Measurements from ENCODE around the gene C1GALT1.
"Not testable (repeated sequence)": the region's sequence is repeated elsewhere in the genome, so short reads cannot be mapped to it uniquely, and the experiment has no call there.

C1GALT1 gene

DNA sequence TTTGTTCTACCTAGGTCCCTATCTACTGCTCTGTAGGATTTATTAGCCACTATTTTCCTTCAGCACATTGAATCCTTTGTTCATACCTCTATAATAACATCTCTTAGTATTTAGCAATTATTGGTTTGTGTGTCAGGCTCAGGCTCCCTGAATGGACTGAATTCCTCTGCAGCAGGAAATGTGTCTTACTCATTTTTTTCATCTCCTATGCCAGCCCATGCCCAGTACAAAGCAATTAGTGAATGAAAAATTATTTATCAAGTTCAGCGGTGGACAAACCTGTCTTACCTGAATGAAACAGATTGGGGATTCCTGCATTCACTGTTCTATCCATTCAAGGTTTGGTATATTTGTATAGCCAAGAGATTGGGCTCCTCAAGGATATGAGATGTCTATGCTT lies 53.7 kb downstream of the C1GALT1 start:
- peaks cover 3% of the 10 kb centered on the region; the same call in 1 of the 2 replicates for H3K36me3 ChIP-seq (ENCODE audit: control insufficient read depth, insufficient read depth, low read length)
- no peaks in the 10 kb centered on the region for H3K9me3 ChIP-seq (ENCODE audit: control insufficient read depth, insufficient read depth, low read length)
- no peaks in the 10 kb centered on the region for H3K27me3 ChIP-seq (ENCODE audit: control insufficient read depth, insufficient read depth, low read length)

DNA sequence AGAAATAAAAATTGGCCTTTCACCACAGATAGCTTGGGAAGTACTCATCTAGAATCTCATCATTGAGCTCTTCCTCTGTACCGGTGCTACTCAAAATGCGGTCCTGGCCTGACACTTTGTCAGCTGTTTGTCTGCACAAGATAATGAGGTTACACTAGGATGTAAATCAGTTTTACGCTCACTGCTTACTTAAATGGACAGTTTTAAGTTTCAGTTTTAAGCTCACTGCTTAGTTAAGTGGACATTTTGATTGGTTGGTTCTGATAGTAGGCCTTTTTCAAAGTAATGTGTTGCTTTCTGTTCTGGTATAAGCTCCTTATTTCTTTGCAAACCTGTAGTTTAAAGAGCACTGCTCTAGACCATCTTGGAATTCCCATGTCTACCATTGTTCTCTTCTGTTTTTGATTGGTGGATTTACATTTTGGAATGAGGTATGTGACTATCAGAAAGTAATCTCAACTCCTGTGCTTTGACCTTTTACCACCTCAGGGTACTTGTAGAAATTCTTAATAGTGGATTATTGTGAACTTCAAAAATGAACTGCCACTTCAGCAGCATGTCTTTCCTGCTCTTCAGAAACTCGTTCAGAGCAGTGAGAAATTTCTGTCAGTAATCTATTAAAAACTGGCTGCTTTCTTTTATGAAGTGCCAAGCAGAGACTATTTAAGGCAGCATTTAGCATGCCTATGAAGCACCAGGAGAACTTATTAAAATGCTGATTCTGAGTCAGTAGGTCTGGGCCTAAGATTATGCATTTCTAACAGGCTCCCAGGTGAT lies 55.0 kb downstream of the C1GALT1 start:
- no peak overlapping the region for H3K4me3 ChIP-seq (ENCODE audit: low read length)
- peaks cover 3% of the 10 kb centered on the region; the same call in 1 of the 2 replicates for H3K36me3 ChIP-seq (ENCODE audit: control insufficient read depth, insufficient read depth, low read length)
- no CpG with 5 or more reads among the region's 4 CpGs for WGBS (ENCODE audit: insufficient coverage, insufficient read length)
- no peak overlapping the region for H3K27ac ChIP-seq (ENCODE audit: low read length)
- H3K27me3 ChIP-seq (ENCODE audit: control insufficient read depth, insufficient read depth, low read length), result no peaks in the 10 kb centered on the region
- DNase-seq (ENCODE audit: low read depth, low spot score), result no peak
- peaks cover 4% of the 10 kb centered on the region for H3K4me1 ChIP-seq (ENCODE audit: control insufficient read depth, insufficient read depth, low read length)
- H3K9me3 ChIP-seq (ENCODE audit: control insufficient read depth, insufficient read depth, low read length), result no peaks in the 10 kb centered on the region

More for the DNA sequence above, 53.7 kb downstream of the C1GALT1 start:
- H3K4me1 ChIP-seq (ENCODE audit: control insufficient read depth, insufficient read depth, low read length), result peaks cover 4% of the 10 kb centered on the region
- no CpG with 5 or more reads among the region's 1 CpG for WGBS (ENCODE audit: insufficient coverage, insufficient read length)
- no peak for DNase-seq (ENCODE audit: low read depth, low spot score)
- no peak overlapping the region for H3K4me3 ChIP-seq (ENCODE audit: low read length)
- no peak overlapping the region for H3K27ac ChIP-seq (ENCODE audit: low read length)

DNA sequence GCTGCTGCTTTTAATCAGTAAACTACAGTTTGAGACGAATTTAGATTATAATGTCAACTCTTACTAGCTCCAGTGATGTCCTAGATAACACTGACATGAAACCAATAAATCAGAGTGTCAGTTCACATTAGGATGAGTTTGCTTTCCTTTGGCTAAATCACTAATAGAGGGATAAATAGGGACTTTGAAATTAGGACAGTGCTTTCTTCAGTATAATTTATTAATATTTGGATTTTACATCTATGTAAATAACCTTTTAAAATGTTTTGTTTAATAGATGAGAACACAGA lies 55.6 kb downstream of the C1GALT1 start:
- Histone ChIP-seq H3K4me3 (ENCODE audit: low read length) (no peak overlapping the region), H3K36me3 (ENCODE audit: control insufficient read depth, insufficient read depth, low read length) (peaks cover 3% of the 10 kb centered on the region; the same call in 1 of the 2 replicates), H3K27me3 (ENCODE audit: control insufficient read depth, insufficient read depth, low read length) (no peaks in the 10 kb centered on the region), H3K27ac (ENCODE audit: low read length) (no peak overlapping the region), H3K9me3 (ENCODE audit: control insufficient read depth, insufficient read depth, low read length) (no peaks in the 10 kb centered on the region), H3K4me1 (ENCODE audit: control insufficient read depth, insufficient read depth, low read length) (peaks cover 4% of the 10 kb centered on the region)
- no CpG with 5 or more reads among the region's 1 CpG for WGBS (ENCODE audit: insufficient coverage, insufficient read length)
- no peak for DNase-seq (ENCODE audit: low read depth, low spot score)

DNA sequence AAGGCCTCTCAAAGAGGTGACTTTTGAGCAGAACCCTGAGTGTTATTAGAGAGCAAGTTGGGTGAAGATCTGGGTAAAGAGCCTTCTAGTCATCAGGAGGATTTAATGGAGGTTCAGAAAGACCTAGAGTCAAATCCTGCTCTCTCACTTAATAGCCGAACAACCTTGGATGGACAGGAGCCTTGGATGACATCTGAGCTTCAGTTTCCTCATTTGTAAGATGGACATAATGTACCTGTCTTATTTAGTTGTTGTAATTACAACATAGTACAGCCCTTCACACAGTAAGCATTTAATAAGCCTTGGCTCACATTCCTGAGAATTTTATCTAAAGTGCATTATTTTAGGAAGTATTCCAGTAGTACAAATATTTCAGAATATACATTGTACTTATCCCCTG lies 57.0 kb downstream of the C1GALT1 start:
- Histone ChIP-seq H3K27me3 (ENCODE audit: control insufficient read depth, insufficient read depth, low read length) (no peaks in the 10 kb centered on the region), H3K4me3 (ENCODE audit: low read length) (no peak overlapping the region), H3K4me1 (ENCODE audit: control insufficient read depth, insufficient read depth, low read length) (peaks cover 2% of the 10 kb centered on the region; the same call in 1 of the 2 replicates), H3K9me3 (ENCODE audit: control insufficient read depth, insufficient read depth, low read length) (no peaks in the 10 kb centered on the region), H3K27ac (ENCODE audit: low read length) (no peak overlapping the region), H3K36me3 (ENCODE audit: control insufficient read depth, insufficient read depth, low read length) (peaks cover 3% of the 10 kb centered on the region; the same call in 1 of the 2 replicates)
- WGBS (ENCODE audit: insufficient coverage, insufficient read length), result no CpG with 5 or more reads among the region's 1 CpG
- DNase-seq (ENCODE audit: low read depth, low spot score), result no peak

DNA sequence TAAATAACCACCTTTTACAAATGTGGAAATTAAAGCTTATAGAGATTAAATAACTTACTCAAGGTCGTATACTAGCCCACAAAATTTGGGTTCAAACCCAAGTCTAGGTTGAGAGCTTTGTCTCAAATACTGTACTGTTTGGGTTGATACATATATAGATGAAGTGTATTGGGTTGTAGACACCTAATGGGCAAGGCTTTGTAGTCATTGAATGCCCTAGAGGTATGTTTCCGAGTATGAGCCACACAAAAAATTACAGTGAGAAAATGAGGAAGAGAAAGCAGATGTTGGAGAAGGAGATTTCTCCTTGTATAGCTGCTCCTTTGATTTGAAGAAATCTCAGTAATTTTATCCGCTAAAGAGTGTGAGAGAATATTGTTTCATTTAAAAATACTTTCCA lies 60.6 kb downstream of the C1GALT1 start:
- H3K4me1 ChIP-seq (ENCODE audit: control insufficient read depth, insufficient read depth, low read length), result no peaks in the 10 kb centered on the region; the same call in 1 of the 2 replicates
- H3K27me3 ChIP-seq (ENCODE audit: control insufficient read depth, insufficient read depth, low read length), result no peaks in the 10 kb centered on the region
- H3K9me3 ChIP-seq (ENCODE audit: control insufficient read depth, insufficient read depth, low read length), result no peaks in the 10 kb centered on the region
- WGBS (ENCODE audit: insufficient coverage, insufficient read length), result no CpG with 5 or more reads among the region's 3 CpGs
- H3K27ac ChIP-seq (ENCODE audit: low read length), result no peak overlapping the region
- no peak overlapping the region for H3K4me3 ChIP-seq (ENCODE audit: low read length)
- H3K36me3 ChIP-seq (ENCODE audit: control insufficient read depth, insufficient read depth, low read length), result peaks cover 3% of the 10 kb centered on the region; the same call in 1 of the 2 replicates
- DNase-seq (ENCODE audit: low read depth, low spot score), result no peak

DNA sequence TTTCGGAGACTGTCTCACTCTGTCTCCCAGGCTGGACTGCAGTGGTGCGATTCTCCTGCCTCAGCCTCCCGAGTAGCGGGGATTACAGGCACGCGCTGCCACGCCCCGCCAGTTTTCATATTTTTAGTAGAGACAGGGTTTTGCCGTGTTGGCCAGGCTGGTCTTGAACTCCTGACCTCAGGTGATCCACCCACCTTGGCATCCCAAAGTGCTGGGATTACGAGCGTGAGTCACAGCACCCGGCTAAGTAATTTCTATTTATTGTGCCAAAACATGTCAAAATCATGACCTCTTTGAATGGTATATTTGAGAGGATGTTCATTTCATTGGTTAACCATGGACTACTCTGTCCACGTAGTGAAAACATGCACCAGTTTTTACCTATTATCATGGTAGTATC lies 62.9 kb downstream of the C1GALT1 start:
- not testable (repeated sequence) for H3K27ac ChIP-seq (ENCODE audit: low read length); H3K9me3 ChIP-seq (ENCODE audit: control insufficient read depth, insufficient read depth, low read length); H3K4me1 ChIP-seq (ENCODE audit: control insufficient read depth, insufficient read depth, low read length); H3K36me3 ChIP-seq (ENCODE audit: control insufficient read depth, insufficient read depth, low read length); DNase-seq (ENCODE audit: low read depth, low spot score); H3K27me3 ChIP-seq (ENCODE audit: control insufficient read depth, insufficient read depth, low read length); H3K4me3 ChIP-seq (ENCODE audit: low read length)
- no CpG with 5 or more reads among the region's 13 CpGs for WGBS (ENCODE audit: insufficient coverage, insufficient read length)

DNA sequence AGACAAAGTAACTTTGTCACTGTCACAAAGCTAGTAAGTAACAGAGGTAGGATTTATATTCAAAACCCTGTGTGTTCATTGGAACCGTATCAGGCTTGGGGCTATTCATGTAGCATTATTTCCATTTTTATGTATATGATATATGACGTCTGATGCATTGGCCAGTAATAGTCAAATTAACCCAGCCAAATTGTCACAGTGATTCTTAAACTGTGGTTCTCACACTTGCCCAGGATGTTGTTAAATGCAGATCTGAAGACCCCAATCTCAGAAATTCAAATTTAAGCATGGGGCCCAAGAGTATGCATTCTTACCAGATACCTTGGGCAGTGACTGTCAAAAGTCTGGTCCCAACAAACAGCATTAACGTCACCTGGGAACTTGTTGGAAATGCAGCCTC lies 63.9 kb downstream of the C1GALT1 start:
- H3K9me3 ChIP-seq (ENCODE audit: control insufficient read depth, insufficient read depth, low read length), result no peaks in the 10 kb centered on the region
- H3K4me1 ChIP-seq (ENCODE audit: control insufficient read depth, insufficient read depth, low read length), result no peaks in the 10 kb centered on the region
- no peak overlapping the region for H3K4me3 ChIP-seq (ENCODE audit: low read length)
- WGBS (ENCODE audit: insufficient coverage, insufficient read length), result no CpG with 5 or more reads among the region's 3 CpGs
- DNase-seq (ENCODE audit: low read depth, low spot score), result no peak
- no peak overlapping the region for H3K27ac ChIP-seq (ENCODE audit: low read length)
- no peaks in the 10 kb centered on the region; the same call in 1 of the 2 replicates for H3K36me3 ChIP-seq (ENCODE audit: control insufficient read depth, insufficient read depth, low read length)
- H3K27me3 ChIP-seq (ENCODE audit: control insufficient read depth, insufficient read depth, low read length), result no peaks in the 10 kb centered on the region

DNA sequence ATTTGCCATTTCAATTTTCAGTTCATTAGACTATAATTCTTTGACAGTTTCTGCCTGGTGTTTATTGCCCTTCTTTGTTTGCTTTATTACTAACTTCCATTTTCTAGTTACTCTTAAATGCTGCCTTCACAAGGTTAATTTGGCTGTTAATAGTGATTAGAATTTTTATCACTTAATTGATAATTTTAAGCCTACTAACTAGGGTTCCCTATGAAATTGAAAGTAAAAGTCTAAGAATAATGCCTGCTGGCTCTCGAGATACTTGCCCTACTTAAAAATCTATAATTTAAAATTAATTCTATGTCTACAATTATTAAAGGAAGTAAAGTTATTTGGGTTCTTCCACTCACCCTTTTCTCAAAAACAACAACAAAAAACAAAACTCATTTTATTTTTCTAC lies 65.3 kb downstream of the C1GALT1 start:
- WGBS (ENCODE audit: insufficient coverage, insufficient read length), result no CpG with 5 or more reads among the region's 1 CpG
- no peaks in the 10 kb centered on the region for H3K4me1 ChIP-seq (ENCODE audit: control insufficient read depth, insufficient read depth, low read length)
- DNase-seq (ENCODE audit: low read depth, low spot score), result no peak
- H3K27ac ChIP-seq (ENCODE audit: low read length), result no peak overlapping the region
- H3K4me3 ChIP-seq (ENCODE audit: low read length), result no peak overlapping the region
- H3K9me3 ChIP-seq (ENCODE audit: control insufficient read depth, insufficient read depth, low read length), result no peaks in the 10 kb centered on the region
- H3K27me3 ChIP-seq (ENCODE audit: control insufficient read depth, insufficient read depth, low read length), result no peaks in the 10 kb centered on the region
- no peaks in the 10 kb centered on the region; the same call in 1 of the 2 replicates for H3K36me3 ChIP-seq (ENCODE audit: control insufficient read depth, insufficient read depth, low read length)

DNA sequence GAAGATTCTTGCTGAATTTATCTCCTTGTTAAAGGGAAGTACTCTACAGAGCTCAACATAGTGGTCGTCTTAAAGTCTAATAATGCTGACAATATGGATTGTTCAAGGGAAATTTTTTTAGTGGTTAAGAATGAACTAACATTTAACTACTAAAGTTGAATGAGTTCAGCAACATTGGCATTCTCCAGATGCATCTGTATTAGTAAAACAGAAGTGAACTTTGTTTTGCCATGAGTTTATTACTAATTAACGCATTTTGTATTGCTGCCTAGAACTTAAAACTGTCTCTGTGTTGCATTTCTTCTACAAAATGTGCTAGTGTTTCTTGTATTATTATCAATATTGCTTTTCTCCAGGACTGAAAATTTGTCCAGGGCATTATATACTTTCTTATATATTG lies 67.5 kb downstream of the C1GALT1 start:
- Histone ChIP-seq H3K4me3 (ENCODE audit: low read length) (no peak overlapping the region), H3K27me3 (ENCODE audit: control insufficient read depth, insufficient read depth, low read length) (no peaks in the 10 kb centered on the region), H3K4me1 (ENCODE audit: control insufficient read depth, insufficient read depth, low read length) (no peaks in the 10 kb centered on the region), H3K27ac (ENCODE audit: low read length) (no peak overlapping the region), H3K36me3 (ENCODE audit: control insufficient read depth, insufficient read depth, low read length) (no peaks in the 10 kb centered on the region), H3K9me3 (ENCODE audit: control insufficient read depth, insufficient read depth, low read length) (no peaks in the 10 kb centered on the region)
- no peak for DNase-seq (ENCODE audit: low read depth, low spot score)
- no CpG with 5 or more reads among the region's 2 CpGs for WGBS (ENCODE audit: insufficient coverage, insufficient read length)

DNA sequence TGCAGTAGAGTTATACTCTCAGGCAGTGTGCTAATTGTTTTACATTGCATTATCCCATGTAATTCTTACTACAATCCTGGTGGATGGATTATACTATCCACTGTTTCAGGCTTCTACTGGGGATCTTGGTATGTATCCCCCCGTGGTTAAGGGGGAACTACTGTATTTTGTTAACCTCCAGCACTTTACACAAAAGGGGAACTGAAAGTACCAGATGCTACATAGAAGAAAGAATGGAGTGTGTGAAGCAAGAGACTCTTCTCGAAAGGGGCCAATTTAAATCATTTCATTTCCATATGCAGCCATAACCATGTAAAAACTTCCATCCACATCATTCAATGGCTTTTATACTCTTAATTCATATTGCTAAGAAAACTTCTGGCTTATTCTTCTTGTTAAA lies 69.4 kb downstream of the C1GALT1 start:
- no peak overlapping the region for H3K4me3 ChIP-seq (ENCODE audit: low read length)
- H3K4me1 ChIP-seq (ENCODE audit: control insufficient read depth, insufficient read depth, low read length), result no peaks in the 10 kb centered on the region
- H3K27me3 ChIP-seq (ENCODE audit: control insufficient read depth, insufficient read depth, low read length), result no peaks in the 10 kb centered on the region
- WGBS (ENCODE audit: insufficient coverage, insufficient read length), result no CpG with 5 or more reads among the region's 2 CpGs
- H3K36me3 ChIP-seq (ENCODE audit: control insufficient read depth, insufficient read depth, low read length), result no peaks in the 10 kb centered on the region
- H3K9me3 ChIP-seq (ENCODE audit: control insufficient read depth, insufficient read depth, low read length), result no peaks in the 10 kb centered on the region
- DNase-seq (ENCODE audit: low read depth, low spot score), result no peak
- H3K27ac ChIP-seq (ENCODE audit: low read length), result no peak overlapping the region

DNA sequence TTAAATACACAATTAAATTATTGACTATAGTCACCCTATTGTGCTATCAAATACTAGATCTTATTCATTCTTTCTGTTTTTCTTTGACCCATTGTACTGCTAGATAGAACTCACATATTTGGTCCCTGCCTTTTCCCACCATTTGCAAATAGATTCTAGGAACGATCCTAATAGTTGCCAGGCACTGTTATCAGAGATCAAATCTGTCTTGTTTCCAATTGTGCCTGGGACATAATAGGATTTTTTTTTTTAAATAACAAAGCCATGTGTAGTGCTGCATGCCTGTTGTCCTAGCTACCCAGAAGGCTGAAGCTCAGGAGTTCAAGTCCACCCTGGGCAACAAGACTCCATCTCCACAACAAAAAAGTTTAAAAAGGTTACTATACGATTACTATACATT lies 72.0 kb downstream of the C1GALT1 start:
- no peaks in the 10 kb centered on the region for H3K9me3 ChIP-seq (ENCODE audit: control insufficient read depth, insufficient read depth, low read length)
- H3K4me1 ChIP-seq (ENCODE audit: control insufficient read depth, insufficient read depth, low read length), result no peaks in the 10 kb centered on the region
- DNase-seq (ENCODE audit: low read depth, low spot score), result no peak
- WGBS (ENCODE audit: insufficient coverage, insufficient read length), result no CpG with 5 or more reads among the region's 2 CpGs
- H3K27ac ChIP-seq (ENCODE audit: low read length), result no peak overlapping the region
- no peaks in the 10 kb centered on the region for H3K27me3 ChIP-seq (ENCODE audit: control insufficient read depth, insufficient read depth, low read length)
- H3K36me3 ChIP-seq (ENCODE audit: control insufficient read depth, insufficient read depth, low read length), result no peaks in the 10 kb centered on the region; the same call in 1 of the 2 replicates
- no peak overlapping the region for H3K4me3 ChIP-seq (ENCODE audit: low read length)

All from iPS DF 6.9 (cell line).